Measurements from ENCODE around the gene DISP1.

The DISP1 gene

GRCh38 chr1:222772996-222773379, 41.9 kb upstream of the DISP1 start:
- TF ChIP-seq, protein P1, sequence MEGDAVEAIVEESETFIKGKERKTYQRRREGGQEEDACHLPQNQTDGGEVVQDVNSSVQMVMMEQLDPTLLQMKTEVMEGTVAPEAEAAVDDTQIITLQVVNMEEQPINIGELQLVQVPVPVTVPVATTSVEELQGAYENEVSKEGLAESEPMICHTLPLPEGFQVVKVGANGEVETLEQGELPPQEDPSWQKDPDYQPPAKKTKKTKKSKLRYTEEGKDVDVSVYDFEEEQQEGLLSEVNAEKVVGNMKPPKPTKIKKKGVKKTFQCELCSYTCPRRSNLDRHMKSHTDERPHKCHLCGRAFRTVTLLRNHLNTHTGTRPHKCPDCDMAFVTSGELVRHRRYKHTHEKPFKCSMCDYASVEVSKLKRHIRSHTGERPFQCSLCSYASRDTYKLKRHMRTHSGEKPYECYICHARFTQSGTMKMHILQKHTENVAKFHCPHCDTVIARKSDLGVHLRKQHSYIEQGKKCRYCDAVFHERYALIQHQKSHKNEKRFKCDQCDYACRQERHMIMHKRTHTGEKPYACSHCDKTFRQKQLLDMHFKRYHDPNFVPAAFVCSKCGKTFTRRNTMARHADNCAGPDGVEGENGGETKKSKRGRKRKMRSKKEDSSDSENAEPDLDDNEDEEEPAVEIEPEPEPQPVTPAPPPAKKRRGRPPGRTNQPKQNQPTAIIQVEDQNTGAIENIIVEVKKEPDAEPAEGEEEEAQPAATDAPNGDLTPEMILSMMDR (IDR thresholded peaks at IDR 0.05; ENCODE audit: borderline replicate concordance, insufficient read depth, low read depth, low read length), result no peak
- H3K4me3 ChIP-seq (ENCODE audit: low read depth, low read length), result no peak overlapping the region

- TF ChIP-seq, protein P1 (IDR thresholded peaks at IDR 0.05; ENCODE audit: borderline replicate concordance, insufficient read depth, low read depth, low read length), result no peak
- H3K4me3 ChIP-seq (ENCODE audit: low read depth, low read length), result no peak overlapping the region
Measured at GRCh38 chr1:222777463-222777862, 37.4 kb upstream of the DISP1 start.

DNA sequence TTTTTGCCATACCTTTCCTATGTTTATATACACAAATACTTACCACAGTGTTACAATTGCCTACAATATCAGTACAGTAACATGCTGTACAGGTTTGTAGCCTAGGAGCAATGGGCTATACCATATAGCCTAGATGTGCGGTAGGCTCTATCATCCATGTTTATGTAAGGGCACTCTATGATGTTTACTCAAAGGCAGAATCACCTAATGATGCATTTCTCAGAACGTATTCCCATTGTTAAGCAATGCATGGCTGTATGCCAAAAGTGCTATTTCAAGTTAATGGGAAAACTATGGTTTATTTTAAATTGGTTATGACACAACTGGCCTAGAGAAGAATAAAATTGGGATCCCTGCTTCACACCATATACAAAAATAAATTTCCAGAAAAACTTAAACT, 36.9 kb upstream of the DISP1 start:
- TF ChIP-seq, protein P1 (IDR thresholded peaks at IDR 0.05; ENCODE audit: borderline replicate concordance, insufficient read depth, low read depth, low read length), result no peak
- H3K4me3 ChIP-seq (ENCODE audit: low read depth, low read length), result no peak overlapping the region

DNA sequence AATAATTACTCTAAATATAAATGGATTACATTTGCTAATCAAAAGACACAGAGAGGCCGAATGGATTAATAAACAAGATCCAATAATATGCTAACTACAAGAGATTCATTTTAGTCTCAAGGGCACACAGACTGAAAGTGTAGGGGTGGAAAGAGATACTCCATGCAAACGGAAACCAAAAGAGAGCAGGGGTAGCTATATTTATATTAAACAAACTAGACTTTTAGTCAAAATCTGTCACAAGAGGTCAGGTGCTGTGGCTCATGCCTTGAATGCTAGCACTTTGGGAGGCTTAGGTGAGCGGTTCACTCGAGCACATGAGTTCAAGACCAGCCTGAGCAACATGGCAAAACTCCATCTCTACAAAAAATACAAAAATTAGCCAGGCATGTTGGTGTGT, 33.6 kb upstream of the DISP1 start:
- H3K4me3 ChIP-seq (ENCODE audit: low read depth, low read length), result no peak overlapping the region
- TF ChIP-seq, protein P1 (IDR thresholded peaks at IDR 0.05; ENCODE audit: borderline replicate concordance, insufficient read depth, low read depth, low read length), result no peak

DNA sequence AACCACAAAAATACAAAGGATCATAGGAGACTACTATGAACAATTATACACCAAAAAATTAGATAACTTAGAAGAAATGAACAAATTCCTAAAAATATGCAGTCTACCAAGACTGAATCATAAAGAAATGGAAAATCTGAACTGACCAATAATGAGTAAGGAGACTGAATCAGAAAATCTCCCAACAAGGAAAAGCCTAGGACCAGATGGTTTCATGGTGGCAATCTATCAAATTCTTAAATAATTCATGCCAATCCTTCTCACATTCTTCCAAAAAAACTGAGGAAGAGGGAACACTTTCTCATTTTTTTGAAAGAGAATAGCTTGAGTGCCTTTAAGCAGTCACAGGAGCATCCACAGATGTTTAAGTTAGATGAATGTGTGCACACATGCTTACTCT, 31.8 kb upstream of the DISP1 start:
- H3K4me3 ChIP-seq (ENCODE audit: low read depth, low read length), result no peak overlapping the region
- TF ChIP-seq, protein P1 (IDR thresholded peaks at IDR 0.05; ENCODE audit: borderline replicate concordance, insufficient read depth, low read depth, low read length), result no peak

DNA sequence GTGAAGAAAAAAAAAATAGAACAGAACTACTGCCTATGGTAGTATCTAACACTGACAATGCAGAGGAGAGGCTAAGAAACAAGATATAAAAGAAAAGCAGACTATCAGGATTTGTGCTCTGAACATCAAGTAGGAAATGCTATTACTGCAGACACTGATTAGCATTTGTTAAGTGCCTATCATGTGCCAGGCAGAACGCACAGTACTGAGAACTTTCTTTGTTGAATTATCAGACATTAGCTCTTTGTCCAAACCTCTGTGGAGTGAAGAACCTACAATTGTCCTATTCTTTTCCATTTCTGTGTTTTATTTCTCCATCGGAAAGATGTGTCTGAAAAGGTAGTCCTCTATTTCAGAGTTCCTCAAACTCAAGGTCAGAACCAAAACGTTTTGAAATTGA, 30.5 kb upstream of the DISP1 start:
- TF ChIP-seq, protein P1 (IDR thresholded peaks at IDR 0.05; ENCODE audit: borderline replicate concordance, insufficient read depth, low read depth, low read length), result no peak
- H3K4me3 ChIP-seq (ENCODE audit: low read depth, low read length), result no peak overlapping the region

DNA sequence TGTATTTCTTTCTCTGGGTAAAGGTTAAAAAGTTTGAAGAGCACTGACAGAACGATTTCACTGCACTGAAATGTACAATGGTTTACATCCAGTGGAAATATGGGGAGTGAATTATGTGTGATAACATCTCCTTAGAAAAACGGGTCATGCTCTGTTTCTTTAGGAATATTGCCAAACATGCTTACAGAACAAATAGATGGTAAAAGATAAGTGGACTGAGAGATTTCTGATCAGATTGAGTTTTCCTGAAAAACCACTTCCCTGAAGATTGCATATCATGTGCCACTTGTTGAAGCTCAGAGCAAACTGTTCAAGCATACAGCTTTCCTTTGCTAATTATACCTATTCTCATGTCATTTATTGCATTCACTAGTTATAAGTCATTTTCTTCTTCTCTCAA, 29.9 kb upstream of the DISP1 start:
- TF ChIP-seq, protein P1 (IDR thresholded peaks at IDR 0.05; ENCODE audit: borderline replicate concordance, insufficient read depth, low read depth, low read length), result no peak
- H3K4me3 ChIP-seq (ENCODE audit: low read depth, low read length), result no peak overlapping the region

All from GM12875 (cell line).